HCT116 (cell line): ENCODE results near the gene TFB2M. TPM values are rescaled to one million over a fixed set of nuclear protein-coding genes. Genes with fewer than 3 reads are reported as not detected.

ENCODE experiments used
- ATAC-seq: fragments of 200-7000 bp; cut with Tn5 transposase; 2 replicates; pipeline ENCODE4 v1.9.1; 2020; ENCODE audit warnings: mild to moderate bottlenecking, moderate library complexity
- BruUV-seq: library from RNA; stranded (reverse); fragments of 400-500 nt; replicated peaks from 2 replicates; lab custom pipeline; 2021; lab: Mats Ljungman, UMichigan
- CTCF ChIA-PET: fragments of 300-600 bp; sonication (Branson Sonifier 250); formaldehyde crosslinking; loops from one replicate; lab custom pipeline; 2021; ENCODE audit warnings: antibody characterized with exemption; lab: Charles Lee
- POLR2A ChIA-PET: fragments of 300-600, 350-600 bp; sonication (Branson Sonifier 250); formaldehyde crosslinking; loops from one replicate; lab custom pipeline; 2021; ENCODE audit warnings: antibody characterized with exemption; lab: Charles Lee
- RAD21 ChIA-PET, 2 experiments: fragments of 300-600 bp; sonication (Branson Sonifier 250); formaldehyde crosslinking; loops; one replicate each; lab custom pipeline; 2023; ENCODE audit warnings: low total read pairs in 2 of 2; ENCODE audit not compliant: uncharacterized antibody in 2 of 2, unreplicated experiment in 2 of 2, low non-redundant PET in 1 of 2; lab: Charles Lee
- DNase-seq: peaks from one replicate; pipeline ENCODE4 v3.0.0-alpha.2; 2010; ENCODE audit warnings: low read depth, low spot score
- H2AFZ ChIP-seq: fragments of 200-600 bp; shearing (Covaris generic), sonication (generic); 2 replicates; pipeline ENCODE4 v1.6.1; 2017; ENCODE audit warnings: low read depth, mixed run types, mixed read lengths, antibody characterized with exemption, low read length; ENCODE audit not compliant: poor library complexity, severe bottlenecking
- H3K27ac ChIP-seq: 2 replicates; pipeline ENCODE4 v1.5.1; 2012; ENCODE audit warnings: low read depth, low read length
- H3K27me3 ChIP-seq: fragments of 200-600 bp; sonication (generic); 2 replicates; pipeline ENCODE4 v1.6.1; 2016; ENCODE audit warnings: mixed run types, low read length, mixed read lengths; ENCODE audit not compliant: insufficient read depth
- H3K36me3 ChIP-seq, 2 experiments: fragments of 200-500 bp in 1 of 2; fragments of 200-600 bp in 1 of 2; sonication (Bioruptor generic) in 1 of 2; sonication (generic) in 1 of 2; 2 replicates each; pipeline versions ENCODE4 v1.5.1 to v1.6.1; 2014 to 2016; ENCODE audit warnings: low read length in 2 of 2, inconsistent platforms in 1 of 2, mixed read lengths in 1 of 2, mixed run types in 1 of 2; ENCODE audit not compliant: insufficient read depth in 2 of 2, control insufficient read depth in 1 of 2
- H3K4me1 ChIP-seq, 2 experiments: fragments of 200-600 bp in 1 of 2; sonication (generic) in 1 of 2; 2 replicates each; pipeline versions ENCODE4 v1.5.1 to v1.6.1; 2012 to 2017; ENCODE audit warnings: low read length in 2 of 2, inconsistent platforms in 1 of 2, mild to moderate bottlenecking in 1 of 2, mixed read lengths in 1 of 2, mixed run types in 1 of 2, moderate library complexity in 1 of 2; ENCODE audit not compliant: insufficient read depth in 2 of 2, control insufficient read depth in 1 of 2
- H3K4me2 ChIP-seq: fragments of 200-600 bp; sonication (generic); 2 replicates; pipeline ENCODE4 v1.6.1; 2017; ENCODE audit warnings: mixed run types, low read length, mixed read lengths
- H3K4me3 ChIP-seq, 2 experiments: fragments of 200-600 bp in 1 of 2; sonication (generic) in 1 of 2; replicated peaks in 1 of 2; 2 replicates each; pipeline ENCODE4 v1.5.1; 2011 to 2016; ENCODE audit warnings: low read length in 2 of 2, control low read depth in 1 of 2, low read depth in 1 of 2, mild to moderate bottlenecking in 1 of 2, mixed read lengths in 1 of 2, mixed run types in 1 of 2
- H3K79me2 ChIP-seq: fragments of 200-600 bp; sonication (generic); 2 replicates; pipeline ENCODE4 v1.6.1; 2017; ENCODE audit warnings: mild to moderate bottlenecking, mixed run types, low read length, moderate library complexity, mixed read lengths; ENCODE audit not compliant: insufficient read depth
- H3K9ac ChIP-seq: fragments of 200-600 bp; sonication (generic); 2 replicates; pipeline ENCODE4 v1.6.1; 2016; ENCODE audit warnings: low read length, mixed read lengths
- H3K9me2 ChIP-seq: fragments of 200-600 bp; sonication (generic), shearing (Covaris generic); 2 replicates; pipeline ENCODE4 v1.6.1; 2017; ENCODE audit warnings: mixed run types, mild to moderate bottlenecking, moderate library complexity; ENCODE audit not compliant: insufficient read depth
- H3K9me3 ChIP-seq, 2 experiments: fragments of 200-500 bp in 1 of 2; fragments of 200-600 bp in 1 of 2; sonication (Bioruptor generic) in 1 of 2; sonication (generic) in 1 of 2; 2 replicates each; pipeline ENCODE4 v1.6.1; 2014 to 2017; ENCODE audit warnings: low read length in 2 of 2, mixed read lengths in 2 of 2, inconsistent platforms in 1 of 2, low read depth in 1 of 2, mild to moderate bottlenecking in 1 of 2, mixed run types in 1 of 2, moderate library complexity in 1 of 2; ENCODE audit not compliant: control insufficient read depth in 1 of 2, insufficient read depth in 1 of 2
- H4K20me1 ChIP-seq: fragments of 200-600 bp; sonication (generic), shearing (Covaris generic); 2 replicates; pipeline ENCODE4 v1.6.1; 2017; ENCODE audit warnings: mixed run types, mild to moderate bottlenecking, moderate library complexity; ENCODE audit not compliant: insufficient read depth
- CBX3 ChIP-seq: IDR thresholded peaks from 2 replicates; pipeline ENCODE4 v1.6.1; 2012; ENCODE audit warnings: low read depth
- EGR1 ChIP-seq: IDR thresholded peaks from 2 replicates; pipeline ENCODE4 v1.6.1; 2012; ENCODE audit warnings: low read depth
- ELF1 ChIP-seq: IDR thresholded peaks from 2 replicates; pipeline ENCODE4 v1.6.1; 2012; ENCODE audit warnings: low read depth, borderline replicate concordance
- FOSL1 ChIP-seq: IDR thresholded peaks from 2 replicates; pipeline ENCODE4 v1.6.1; 2012; ENCODE audit warnings: low read depth
- JUND ChIP-seq: IDR thresholded peaks from 2 replicates; pipeline ENCODE4 v1.6.1; 2012
- RAD21 ChIP-seq: IDR thresholded peaks from 2 replicates; pipeline ENCODE4 v1.6.1; 2012; ENCODE audit warnings: low read depth, mild to moderate bottlenecking
- SIN3A ChIP-seq: IDR thresholded peaks from 2 replicates; pipeline ENCODE4 v1.6.1; 2012; ENCODE audit warnings: low read depth
- TCF7L2 ChIP-seq: IDR thresholded peaks from 2 replicates; pipeline ENCODE4 v1.7.0; 2011; ENCODE audit warnings: borderline replicate concordance, inconsistent platforms; ENCODE audit not compliant: insufficient read depth, insufficient read length; ENCODE audit errors: extremely low read depth
- ZFX ChIP-seq: fragments of 450-650 bp; IDR thresholded peaks from 2 replicates; pipeline ENCODE4 v1.6.1; 2017
- ZNF274 ChIP-seq: fragments of 200-500 bp; sonication (Bioruptor generic); IDR thresholded peaks from 2 replicates; pipeline ENCODE4 v1.6.1; 2014; ENCODE audit warnings: mild to moderate bottlenecking, low read depth, low read length, inconsistent platforms
- intact Hi-C: fragments of 100-400 bp; cut with micrococcal nuclease; formaldehyde crosslinking; loops from 2 replicates; pipeline ENCODE4 v1.10.0; 2022
- total RNA-seq: library from RNA; stranded (reverse); gene quantifications from one replicate; pipeline ENCODE4 v1.2.1, GENCODE V29; 2021; ENCODE audit not compliant: unreplicated experiment
- TF ChIP-seq, protein P1 (sequence below): IDR thresholded peaks from 2 replicates; pipeline ENCODE4 v1.6.1; 2011; ENCODE audit warnings: mild to moderate bottlenecking, low read length, moderate library complexity; ENCODE audit not compliant: insufficient replicate concordance; ENCODE audit errors: extremely low read depth

TFB2M gene
- total RNA-seq, 1 experiment from 2014 or later: 24.4 TPM

DNA sequence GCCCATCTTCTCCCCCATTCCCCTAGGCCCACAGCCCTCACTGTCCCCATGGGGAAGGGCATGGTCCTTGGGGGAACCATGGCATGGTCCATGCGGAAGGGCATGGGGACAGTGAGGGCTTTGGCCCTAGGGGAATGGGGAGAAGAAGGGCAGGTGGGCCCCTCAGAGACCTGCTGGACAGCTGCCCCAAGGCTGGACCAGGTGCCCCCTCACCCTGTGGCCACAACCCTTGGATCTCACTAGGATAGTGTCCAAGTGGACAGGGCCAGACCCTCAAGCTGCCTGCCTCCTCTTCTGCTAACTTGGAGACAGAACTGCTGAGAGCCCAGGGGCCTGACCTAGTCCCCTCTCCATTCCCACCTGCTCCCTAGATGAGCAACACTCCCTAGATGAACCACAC, 46.5 kb downstream of the TFB2M start:
- Histone ChIP-seq H3K4me3 (no peak overlapping the region), H3K27me3 (no peaks in the 10 kb centered on the region), H3K9me3 (peaks cover 14 to 17% of the 10 kb centered on the region in 2 experiments; a peak in 2 of 4 replicates), H3K36me3 (no peaks in the 10 kb centered on the region), H4K20me1 (no peaks in the 10 kb centered on the region), H3K9me2 (no peaks in the 10 kb centered on the region), H3K9ac (no peak overlapping the region), H3K27ac (no peak overlapping the region), H2AFZ (no peak overlapping the region), H3K79me2 (no peaks in the 10 kb centered on the region), H3K4me2 (no peak overlapping the region), H3K4me1 (no peaks in the 10 kb centered on the region)
- ATAC-seq (no peak), DNase-seq (no peak)
- POLR2A ChIA-PET: no interaction called here
- RAD21 ChIA-PET: no interaction called here
- CTCF ChIA-PET: no interaction called here
- TF ChIP-seq JUND: no peak
- no peak for TF ChIP-seq TCF7L2
- no peak for TF ChIP-seq ZFX
- TF ChIP-seq ZNF274: no peak
- no peak for TF ChIP-seq FOSL1
- TF ChIP-seq SIN3A: no peak
- TF ChIP-seq, protein P1, sequence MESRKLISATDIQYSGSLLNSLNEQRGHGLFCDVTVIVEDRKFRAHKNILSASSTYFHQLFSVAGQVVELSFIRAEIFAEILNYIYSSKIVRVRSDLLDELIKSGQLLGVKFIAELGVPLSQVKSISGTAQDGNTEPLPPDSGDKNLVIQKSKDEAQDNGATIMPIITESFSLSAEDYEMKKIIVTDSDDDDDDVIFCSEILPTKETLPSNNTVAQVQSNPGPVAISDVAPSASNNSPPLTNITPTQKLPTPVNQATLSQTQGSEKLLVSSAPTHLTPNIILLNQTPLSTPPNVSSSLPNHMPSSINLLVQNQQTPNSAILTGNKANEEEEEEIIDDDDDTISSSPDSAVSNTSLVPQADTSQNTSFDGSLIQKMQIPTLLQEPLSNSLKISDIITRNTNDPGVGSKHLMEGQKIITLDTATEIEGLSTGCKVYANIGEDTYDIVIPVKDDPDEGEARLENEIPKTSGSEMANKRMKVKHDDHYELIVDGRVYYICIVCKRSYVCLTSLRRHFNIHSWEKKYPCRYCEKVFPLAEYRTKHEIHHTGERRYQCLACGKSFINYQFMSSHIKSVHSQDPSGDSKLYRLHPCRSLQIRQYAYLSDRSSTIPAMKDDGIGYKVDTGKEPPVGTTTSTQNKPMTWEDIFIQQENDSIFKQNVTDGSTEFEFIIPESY: no peak
- no peak for TF ChIP-seq RAD21
- no peak for TF ChIP-seq CBX3
- no peak for TF ChIP-seq EGR1
- TF ChIP-seq ELF1: no peak
- no TSS peak for BruUV-seq
- intact Hi-C loops: no loop called here
